HuH-7.5 (cell line): ENCODE measurements around the gene LENG9.

Experiments used
- DNase-seq: peaks from one replicate; pipeline ENCODE4 v3.0.0; 2011; ENCODE audit warnings: low spot score

The LENG9 gene

GRCh38 chr19:54421521-54421920, 42.1 kb downstream of the LENG9 start:
- peak; percentile 27 for DNase-seq

- DNase-seq, result no peak
Measured at GRCh38 chr19:54421169-54421516, 42.4 kb downstream of the LENG9 start.

GRCh38 chr19:54420383-54421168, 43.0 kb downstream of the LENG9 start:
- peak; percentile 40 for DNase-seq

GRCh38 chr19:54420068-54420382, 43.6 kb downstream of the LENG9 start:
- no peak for DNase-seq

GRCh38 chr19:54418930-54419800, 44.4 kb downstream of the LENG9 start:
- peak; percentile 14 for DNase-seq

GRCh38 chr19:54418030-54418929, 45.3 kb downstream of the LENG9 start:
- DNase-seq, result no peak

- DNase-seq, result no peak
Measured at GRCh38 chr19:54416695-54417491, 46.7 kb downstream of the LENG9 start.

- no peak for DNase-seq
Measured at GRCh38 chr19:54415901-54416673, 47.5 kb downstream of the LENG9 start.

GRCh38 chr19:54415208-54415900, 48.2 kb downstream of the LENG9 start, which contains the start of gene TTYH1:
Gene TTYH1 (plus strand): TSS chr19:54415464. CDS start chr19:54415553, 89 bp downstream.
- DNase-seq, result no peak

- no peak for DNase-seq
Measured at GRCh38 chr19:54414156-54414555, 49.4 kb downstream of the LENG9 start.

- no peak for DNase-seq
Measured at GRCh38 chr19:54412877-54413276, 50.7 kb downstream of the LENG9 start.
